GM19455 (cell line): ENCODE data around the gene ZNF532.
"Not testable (repeated sequence)": the region's sequence is repeated elsewhere in the genome, so short reads cannot be mapped to it uniquely, and the experiment has no call there.

Source experiments
- ATAC-seq: cut with Tn5 transposase; IDR thresholded peaks from one replicate; pipeline ENCODE4 v1.9.1; 2021; ENCODE audit not compliant: unreplicated experiment

The ZNF532 gene

GRCh38 chr18:58998401-58999203, 133.9 kb downstream of the ZNF532 start:
- ATAC-seq, result no peak

- no peak for ATAC-seq
Measured at GRCh38 chr18:59001166-59001565, 136.5 kb downstream of the ZNF532 start.

- no peak for ATAC-seq
Measured at GRCh38 chr18:59001721-59002120, 137.0 kb downstream of the ZNF532 start.

DNA sequence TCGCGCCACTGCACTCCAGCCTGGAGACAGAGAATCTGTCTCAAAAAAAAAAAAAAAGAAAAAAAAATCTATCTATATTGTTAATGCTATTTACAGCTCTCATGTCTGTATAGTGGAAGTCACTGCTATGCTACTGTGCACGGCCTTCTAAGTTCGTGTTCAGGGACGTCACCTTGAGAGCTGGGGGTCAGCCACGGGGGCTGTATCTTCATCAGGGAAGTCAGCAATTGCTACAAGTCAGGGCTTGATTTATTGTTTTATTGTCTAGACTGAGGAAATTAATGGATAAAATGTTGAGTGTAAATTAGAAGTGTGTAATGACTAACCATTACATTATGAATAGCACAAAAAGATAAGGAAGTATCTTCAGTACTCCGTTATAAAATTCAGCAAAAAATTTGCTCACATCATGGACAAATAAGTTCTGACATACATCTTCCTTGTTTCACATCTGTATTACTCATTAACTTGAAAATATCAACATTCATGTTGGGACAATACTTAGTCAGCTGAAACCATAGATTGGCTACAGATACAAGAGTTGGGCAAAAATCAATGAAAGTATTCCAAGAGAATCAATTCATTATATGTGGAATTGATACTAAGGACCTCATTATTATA, 138.4 kb downstream of the ZNF532 start:
- no peak for ATAC-seq

DNA sequence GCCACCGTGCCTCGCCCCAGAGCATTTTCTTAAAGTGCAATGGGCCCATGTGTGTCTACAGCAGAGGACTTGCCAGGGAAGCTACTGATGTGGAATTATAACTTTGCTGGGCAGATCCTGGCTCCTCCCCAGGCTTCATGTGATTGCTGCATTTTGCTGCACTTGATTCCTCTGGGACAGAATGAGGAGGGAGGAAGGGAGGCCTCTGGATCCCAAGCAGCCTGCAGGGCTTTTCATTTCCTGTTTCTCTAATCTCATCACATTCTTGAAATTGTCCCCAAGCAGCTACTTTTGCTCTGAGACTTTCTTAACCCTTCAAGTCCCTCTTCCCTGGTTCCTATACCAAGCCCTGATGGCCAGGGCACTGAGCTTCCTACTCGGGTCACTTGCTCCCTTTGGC, 140.6 kb downstream of the ZNF532 start:
- ATAC-seq, result no peak

- no peak for ATAC-seq
Measured at GRCh38 chr18:59006461-59007067, 141.9 kb downstream of the ZNF532 start.

DNA sequence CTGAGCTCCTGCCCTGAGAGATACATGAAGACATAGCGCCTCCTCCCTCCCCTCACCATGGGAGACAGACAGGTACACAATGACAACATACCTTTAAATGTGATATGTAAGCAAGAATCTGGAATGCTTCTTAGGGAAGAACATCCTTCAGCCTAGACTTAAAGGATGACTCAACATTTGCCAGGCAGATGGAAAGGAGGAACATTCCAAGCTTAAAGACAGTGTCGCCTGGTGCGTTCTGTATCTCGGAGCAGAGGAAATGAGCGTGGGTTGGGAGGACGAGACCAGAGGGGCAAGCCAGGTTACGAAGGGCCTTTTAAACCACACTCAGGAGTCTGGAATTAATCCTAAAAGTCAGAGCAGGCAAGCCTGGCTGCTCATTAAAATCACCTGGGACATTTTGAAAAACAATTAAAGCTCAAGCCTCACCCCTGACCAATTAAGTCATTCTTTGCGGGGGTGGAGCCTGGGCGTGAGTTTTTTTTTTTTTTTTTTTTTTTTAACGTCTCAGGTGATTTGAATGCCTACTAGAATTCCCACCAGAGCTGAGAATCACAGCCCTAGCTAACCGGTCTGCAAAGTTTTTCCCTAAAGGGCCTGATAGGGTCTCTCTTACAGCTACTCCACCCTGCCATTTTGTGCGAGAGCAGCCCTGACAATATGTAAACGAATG, 143.8 kb downstream of the ZNF532 start:
- ATAC-seq, result no peak

DNA sequence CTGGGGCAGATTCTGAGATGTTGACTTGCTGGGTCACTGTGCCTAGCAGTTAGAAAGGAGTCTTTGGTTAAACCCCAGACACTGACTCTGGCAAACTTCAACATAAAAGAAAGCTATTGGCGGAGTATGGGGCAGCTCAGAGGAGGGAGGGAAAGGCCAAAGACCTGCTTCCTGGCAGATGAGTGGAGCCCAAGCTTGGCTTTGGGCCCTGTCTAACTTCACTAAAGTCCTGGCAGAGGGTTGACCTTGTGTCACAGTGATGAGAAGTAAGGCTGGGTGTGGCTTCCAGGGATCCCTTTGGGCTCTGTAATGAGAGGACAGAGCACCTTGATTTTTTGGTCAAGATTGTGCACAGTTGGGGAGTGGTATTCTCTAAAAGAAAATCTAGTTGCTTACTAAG, 145.2 kb downstream of the ZNF532 start:
- ATAC-seq, result no peak

GRCh38 chr18:59011289-59011688, 146.6 kb downstream of the ZNF532 start:
- no peak for ATAC-seq

- no peak for ATAC-seq
Measured at GRCh38 chr18:59011786-59012185, 147.1 kb downstream of the ZNF532 start.

- no peak for ATAC-seq
Measured at GRCh38 chr18:59012815-59013705, 148.4 kb downstream of the ZNF532 start.

- ATAC-seq, result no peak
Measured at GRCh38 chr18:59013744-59014143, 149.1 kb downstream of the ZNF532 start.

GRCh38 chr18:59015531-59016152, 151.0 kb downstream of the ZNF532 start:
- ATAC-seq, result no peak

DNA sequence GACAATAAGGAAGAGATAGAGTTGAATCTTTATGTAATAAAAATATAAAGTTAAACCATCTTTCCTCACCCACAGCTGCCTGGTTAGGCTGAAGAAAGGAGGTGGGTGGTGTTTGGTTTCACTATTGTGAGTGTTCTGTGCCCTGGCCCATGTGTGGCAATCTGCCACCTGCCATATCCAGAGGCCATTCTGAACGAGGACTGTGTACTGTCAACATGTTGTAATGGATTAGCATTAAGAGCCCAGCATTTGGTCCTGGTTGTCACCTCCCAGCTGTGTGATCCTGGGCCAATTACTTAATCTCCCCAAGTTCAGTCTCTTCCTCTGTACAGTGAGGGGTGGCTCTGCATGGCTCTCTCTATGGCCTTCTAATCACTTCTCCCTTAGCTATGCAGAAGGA, 156.8 kb downstream of the ZNF532 start:
- no peak for ATAC-seq

- no peak for ATAC-seq
Measured at GRCh38 chr18:59022167-59022945, 157.7 kb downstream of the ZNF532 start.

- ATAC-seq, result no peak
Measured at GRCh38 chr18:59024829-59025228, 160.2 kb downstream of the ZNF532 start.

DNA sequence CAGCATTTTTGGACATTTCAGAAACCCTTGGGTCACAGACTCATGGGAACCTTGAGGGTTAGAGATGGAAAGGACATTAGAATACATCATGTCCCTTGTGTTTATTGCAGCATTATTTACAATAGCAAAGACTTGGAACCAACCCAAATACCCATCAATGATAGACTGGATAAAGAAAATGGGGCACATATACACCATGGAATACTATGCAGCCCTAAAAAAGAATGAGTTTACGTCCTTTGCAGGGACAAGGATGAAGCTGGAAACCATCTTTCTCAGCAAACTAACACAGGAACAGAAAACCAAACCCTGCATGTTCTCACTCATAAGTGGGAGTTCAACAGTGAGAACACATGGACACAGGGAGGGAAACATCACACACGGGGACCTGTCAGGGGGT, 160.9 kb downstream of the ZNF532 start:
- ATAC-seq, result not testable (repeated sequence)

GRCh38 chr18:59026364-59026763, 161.7 kb downstream of the ZNF532 start:
- ATAC-seq, result no peak

- no peak for ATAC-seq
Measured at GRCh38 chr18:59026831-59027410, 162.2 kb downstream of the ZNF532 start.
